GM12864 (cell line): ENCODE results near the gene DPPA3.

Experiments
- DNase-seq: peaks from one replicate; pipeline ENCODE4 v3.0.0-alpha.2; 2011; ENCODE audit warnings: low read depth
- H3K4me3 ChIP-seq: 2 replicates; pipeline ENCODE4 v1.5.1; 2011; ENCODE audit warnings: mild to moderate bottlenecking, low read depth, low read length, control low read depth
- TF ChIP-seq, protein P1 (sequence below): IDR thresholded peaks from 2 replicates; pipeline ENCODE4 v1.5.1; 2011; ENCODE audit warnings: low read depth, mild to moderate bottlenecking, moderate library complexity, low read length, control low read depth, inconsistent platforms; ENCODE audit errors: missing control alignments

DPPA3 gene

DNA sequence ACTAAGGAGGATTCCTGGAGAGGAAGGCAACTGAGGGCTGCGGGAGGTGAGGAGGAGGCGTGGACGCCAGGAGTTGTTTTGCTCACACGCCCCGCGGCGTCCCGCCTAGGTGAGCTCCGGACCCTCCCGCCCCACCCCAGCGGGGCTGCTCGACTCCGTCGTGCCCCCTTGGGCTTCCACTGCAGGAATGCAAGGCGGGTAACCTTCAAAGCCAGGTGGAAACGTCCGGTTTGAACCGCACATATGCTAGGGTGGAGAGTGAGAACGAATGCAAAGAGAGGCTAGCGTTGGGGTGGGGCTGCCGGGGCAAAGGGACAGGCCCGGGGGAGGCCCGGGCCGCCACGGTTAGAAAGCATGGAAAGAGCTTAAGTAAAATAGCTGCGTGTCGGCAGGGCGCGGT, 5.4 kb upstream of the DPPA3 start:
- no peak overlapping the region for H3K4me3 ChIP-seq
- TF ChIP-seq, protein P1, sequence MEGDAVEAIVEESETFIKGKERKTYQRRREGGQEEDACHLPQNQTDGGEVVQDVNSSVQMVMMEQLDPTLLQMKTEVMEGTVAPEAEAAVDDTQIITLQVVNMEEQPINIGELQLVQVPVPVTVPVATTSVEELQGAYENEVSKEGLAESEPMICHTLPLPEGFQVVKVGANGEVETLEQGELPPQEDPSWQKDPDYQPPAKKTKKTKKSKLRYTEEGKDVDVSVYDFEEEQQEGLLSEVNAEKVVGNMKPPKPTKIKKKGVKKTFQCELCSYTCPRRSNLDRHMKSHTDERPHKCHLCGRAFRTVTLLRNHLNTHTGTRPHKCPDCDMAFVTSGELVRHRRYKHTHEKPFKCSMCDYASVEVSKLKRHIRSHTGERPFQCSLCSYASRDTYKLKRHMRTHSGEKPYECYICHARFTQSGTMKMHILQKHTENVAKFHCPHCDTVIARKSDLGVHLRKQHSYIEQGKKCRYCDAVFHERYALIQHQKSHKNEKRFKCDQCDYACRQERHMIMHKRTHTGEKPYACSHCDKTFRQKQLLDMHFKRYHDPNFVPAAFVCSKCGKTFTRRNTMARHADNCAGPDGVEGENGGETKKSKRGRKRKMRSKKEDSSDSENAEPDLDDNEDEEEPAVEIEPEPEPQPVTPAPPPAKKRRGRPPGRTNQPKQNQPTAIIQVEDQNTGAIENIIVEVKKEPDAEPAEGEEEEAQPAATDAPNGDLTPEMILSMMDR: no peak
- no peak for DNase-seq

DNA sequence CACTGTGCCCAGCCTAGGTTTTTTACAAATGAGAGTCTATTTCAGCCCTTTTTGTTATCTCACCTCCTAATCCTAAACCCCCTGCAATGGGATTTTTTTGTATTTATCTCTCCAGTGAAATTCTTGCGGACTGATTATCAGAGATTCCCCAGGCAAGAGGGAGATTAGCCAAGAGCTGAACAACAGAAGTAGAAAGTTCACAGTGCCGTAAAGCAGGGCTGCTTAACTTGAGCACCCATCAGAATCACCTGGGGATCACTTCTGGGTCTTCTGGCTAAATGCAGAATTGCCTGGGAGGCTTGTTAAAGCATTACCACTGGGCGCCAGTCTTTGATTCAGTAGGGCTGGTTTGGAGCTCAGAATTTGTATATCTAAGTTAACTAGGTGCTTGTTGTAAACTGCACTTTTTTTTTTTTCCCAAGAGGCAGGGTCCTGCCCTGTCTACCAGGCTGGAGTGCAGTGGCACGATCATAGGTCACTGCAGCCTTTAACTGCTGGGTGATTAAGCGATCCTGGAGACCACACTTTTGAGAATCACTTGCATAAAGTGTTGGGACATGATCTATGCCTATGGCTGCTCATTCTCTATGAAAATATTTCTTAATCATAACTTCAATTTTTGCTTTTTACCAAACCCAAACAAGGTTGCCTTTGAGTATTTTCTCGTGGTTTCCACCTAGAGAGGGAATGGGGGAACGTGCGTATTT, 1.1 kb upstream of the DPPA3 start:
- DNase-seq: no peak
- H3K4me3 ChIP-seq: no peak overlapping the region
- TF ChIP-seq, protein P1: no peak

DNA sequence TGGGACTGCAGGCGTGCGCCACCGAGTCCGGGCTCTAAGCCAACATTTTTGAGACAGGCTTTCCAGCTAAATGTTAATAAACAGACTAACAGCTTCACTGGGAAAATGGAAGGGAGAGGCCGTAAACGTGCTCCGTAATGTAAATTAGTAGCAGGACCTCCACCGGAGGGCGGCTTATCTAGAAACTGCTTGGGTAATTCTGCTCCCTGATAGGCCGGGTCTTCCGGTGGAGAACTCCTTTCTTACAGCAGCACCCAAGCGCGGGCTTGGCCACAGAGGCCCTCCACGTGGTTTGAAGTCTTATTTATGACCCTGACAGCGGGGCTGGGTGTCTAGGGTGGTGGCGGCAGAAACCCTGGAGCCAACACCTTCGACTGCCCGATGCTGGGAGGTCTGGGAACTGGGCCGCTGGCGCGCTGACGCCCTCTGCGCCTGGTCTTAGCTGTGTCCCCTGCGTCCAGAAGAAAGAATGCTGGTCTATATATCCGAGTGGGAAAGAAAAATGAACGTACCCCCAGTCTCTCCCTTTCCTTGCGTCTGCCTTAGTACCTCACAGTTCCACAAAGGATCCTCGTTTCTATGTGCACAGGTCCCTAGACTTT, 1.7 kb downstream of the DPPA3 start:
- TF ChIP-seq, protein P1: no peak
- DNase-seq: no peak
- H3K4me3 ChIP-seq: no peak overlapping the region

DNA sequence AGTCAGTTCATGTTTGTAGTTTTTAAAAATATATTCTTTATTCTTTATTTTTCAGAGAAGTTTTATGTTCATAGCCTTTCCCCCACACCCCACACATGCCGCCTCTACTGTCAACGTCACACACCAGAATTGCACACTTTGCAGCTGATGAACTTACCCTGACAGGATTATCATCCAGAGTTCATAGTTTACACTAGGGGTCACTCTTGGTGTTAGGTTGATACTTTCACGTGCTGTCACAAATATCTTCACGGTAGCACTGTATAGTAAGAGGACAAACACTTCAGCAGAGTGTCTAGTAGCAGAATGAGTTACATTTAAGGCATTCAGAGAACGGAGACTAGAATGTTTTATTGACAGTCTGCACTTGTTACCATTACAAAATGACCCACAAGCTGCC, 5.1 kb downstream of the DPPA3 start:
- TF ChIP-seq, protein P1: no peak
- no peak for DNase-seq
- no peak overlapping the region for H3K4me3 ChIP-seq

DNA sequence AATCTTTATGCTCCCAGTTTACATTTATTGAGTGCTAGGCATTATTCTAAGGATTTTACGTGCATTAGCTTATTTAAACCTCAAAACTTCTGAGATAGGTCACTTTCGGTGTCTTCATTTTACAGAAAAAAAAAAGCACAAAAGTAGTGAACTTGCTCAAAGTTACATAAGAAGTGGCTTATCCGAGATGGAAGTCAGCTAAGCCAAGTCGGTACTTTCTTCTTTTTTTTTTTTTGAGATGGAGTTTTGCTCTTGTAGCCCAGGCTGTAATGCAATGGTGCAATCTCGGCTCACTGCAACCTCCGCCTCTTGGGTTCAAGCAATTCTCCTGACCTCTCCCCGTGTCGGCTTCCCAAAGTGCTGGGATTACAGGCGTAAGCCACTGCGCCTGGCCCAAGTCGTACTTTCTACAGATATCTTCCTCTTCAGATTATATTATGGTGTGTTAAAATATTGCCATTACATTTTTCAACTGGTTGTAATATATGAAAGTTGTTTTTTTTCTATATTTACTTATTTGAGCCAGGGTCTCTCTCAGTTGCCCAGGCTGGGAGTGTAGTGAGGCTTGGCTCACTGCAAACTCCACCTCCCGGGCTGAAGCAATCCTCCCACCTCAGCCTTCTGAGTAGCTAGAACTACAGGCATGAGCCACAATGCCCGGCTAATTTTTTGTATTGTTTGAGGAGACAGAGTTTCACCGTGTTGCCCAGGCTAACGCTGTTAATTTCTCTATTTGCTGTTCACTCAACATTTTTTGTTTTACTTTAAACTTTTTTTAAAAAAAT, 8.9 kb downstream of the DPPA3 start:
- no peak overlapping the region for H3K4me3 ChIP-seq
- DNase-seq: no peak
- TF ChIP-seq, protein P1: no peak

DNA sequence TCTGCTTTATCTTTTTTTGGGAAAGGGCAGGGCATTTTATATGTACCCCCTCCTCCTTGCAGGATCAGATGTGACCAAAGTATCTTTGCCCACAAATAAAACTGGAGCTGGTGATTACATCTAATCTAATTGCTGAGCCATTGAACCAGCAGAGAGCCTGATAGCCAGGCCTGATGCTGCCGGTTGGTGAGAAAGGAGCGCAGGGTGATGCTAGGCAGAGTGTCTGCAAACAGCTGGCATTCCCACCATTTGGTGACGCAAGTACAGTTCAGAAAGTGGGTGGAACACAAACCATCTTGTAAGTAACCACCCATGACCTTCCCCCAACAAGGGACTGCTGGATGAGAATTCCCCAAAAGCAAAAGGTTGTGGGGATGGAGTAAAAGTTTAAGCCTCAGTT, 12.7 kb downstream of the DPPA3 start:
- TF ChIP-seq, protein P1: no peak
- no peak for DNase-seq
- H3K4me3 ChIP-seq: no peak overlapping the region
